CD4-positive, alpha-beta T cell treated with Interleukin-15 for 4 hours (primary cell): ENCODE results near the gene ADGRG1.

Source experiments
- DNase-seq: peaks from one replicate; pipeline ENCODE4 v3.0.0-alpha.2; 2020; ENCODE audit warnings: low spot score

Gene ADGRG1

DNA sequence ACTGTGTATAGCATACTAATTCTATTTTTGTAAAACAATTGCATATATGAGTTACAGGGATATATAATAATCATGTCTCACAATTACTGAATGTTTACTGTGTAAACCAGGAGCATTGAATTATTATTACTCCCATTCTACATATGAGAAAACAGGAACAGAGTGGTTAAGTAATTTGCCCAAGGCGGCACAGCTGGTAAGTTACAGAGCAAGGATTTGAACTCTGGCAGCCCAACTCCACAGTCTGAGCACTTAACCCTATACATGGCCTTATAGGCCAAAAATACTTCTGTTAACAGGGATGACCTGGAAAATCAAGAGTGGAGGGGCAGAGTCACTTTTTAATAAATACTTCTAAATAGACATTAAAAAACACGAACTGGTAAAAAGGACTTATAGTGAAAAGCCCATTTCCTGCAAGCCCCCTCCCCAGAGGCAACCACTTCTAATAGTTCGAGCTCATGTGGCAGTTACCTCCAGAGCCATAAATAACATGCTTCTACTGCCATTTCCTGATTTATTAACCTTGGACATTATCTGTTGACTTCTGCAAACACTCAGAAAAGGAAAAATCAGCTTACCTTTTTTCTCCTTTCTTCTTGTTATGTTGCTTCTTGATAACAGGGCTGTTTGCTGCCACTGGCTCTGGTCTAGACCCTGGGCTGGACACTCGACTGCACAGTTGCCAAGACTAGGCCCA, 22.1 kb upstream of the ADGRG1 start:
- no peak for DNase-seq

GRCh38 chr16:57606847-57607501, 21.5 kb upstream of the ADGRG1 start:
- no peak for DNase-seq

GRCh38 chr16:57607676-57608461, 20.6 kb upstream of the ADGRG1 start:
- DNase-seq = no peak

DNA sequence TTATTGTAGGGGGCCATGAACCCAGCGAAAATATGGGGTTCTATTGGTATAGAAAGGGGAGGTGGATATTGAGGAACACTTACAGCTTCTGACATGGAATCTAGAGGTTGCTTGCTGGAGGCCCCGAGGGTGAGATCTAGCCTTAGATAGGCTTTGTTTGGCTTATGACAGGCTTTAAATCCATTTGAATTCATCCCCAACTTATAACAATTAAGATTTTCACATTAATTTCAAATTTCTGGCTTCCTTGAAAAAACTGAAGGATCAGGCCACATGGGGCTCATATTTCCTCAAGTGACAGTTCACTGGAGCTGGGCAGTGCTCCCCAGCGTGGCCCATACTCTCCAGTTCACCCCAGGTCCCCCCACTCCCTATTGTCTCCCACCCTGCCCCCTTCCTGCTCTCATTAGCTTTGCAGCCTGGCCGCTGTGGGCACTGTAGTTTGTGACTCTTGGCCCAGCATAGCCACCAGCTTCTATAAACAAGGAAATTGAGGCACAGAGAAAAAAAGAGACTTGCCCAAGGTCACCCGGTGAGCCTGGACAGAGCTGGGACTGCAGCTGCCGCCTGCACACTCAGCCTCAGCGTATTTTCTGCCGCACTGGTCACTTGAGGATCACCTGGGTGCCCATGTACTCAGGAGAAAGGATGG, 19.8 kb upstream of the ADGRG1 start:
- no peak for DNase-seq

DNA sequence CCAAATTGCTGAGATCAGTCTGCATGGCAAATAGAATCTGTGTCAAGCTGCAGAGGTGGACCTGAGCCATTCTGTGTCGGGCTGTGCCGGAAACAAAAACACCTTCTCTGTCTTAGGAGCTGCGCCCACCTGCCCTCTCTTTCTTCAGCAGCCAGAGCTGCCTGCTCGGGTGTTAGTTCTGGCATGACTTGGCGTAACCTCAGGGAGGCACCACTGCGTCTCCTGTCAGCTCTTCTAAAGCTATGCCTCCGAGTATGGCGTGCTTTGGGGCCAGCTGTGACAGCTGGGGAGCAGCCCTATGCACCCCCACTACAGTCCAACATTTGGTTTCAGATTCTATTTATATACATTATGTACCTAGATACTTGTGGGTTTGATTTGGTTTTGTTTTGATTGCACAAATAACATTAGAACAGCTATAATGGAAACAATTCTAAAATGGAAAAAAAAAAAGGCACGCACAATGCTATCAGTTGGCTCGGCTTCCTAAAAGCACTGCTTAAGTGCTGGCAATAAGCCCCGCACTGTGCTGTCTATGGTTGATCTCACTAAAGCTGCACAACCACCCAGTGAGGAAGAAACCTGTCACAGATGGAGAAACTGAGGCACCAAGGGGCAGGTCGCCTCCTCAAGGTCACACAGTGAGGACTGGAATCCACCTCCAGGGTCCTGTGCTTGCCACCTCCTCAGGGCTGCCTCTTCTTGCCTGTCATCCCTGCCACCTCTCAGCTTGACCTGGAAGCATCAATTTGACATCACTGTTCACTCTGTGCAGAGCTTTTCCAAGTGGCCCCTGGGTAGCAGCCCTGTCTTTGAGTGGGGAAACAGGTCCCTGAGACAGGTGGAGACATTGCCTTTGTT, 18.7 kb upstream of the ADGRG1 start:
- peak; percentile 51 for DNase-seq

GRCh38 chr16:57610611-57611010, 17.8 kb upstream of the ADGRG1 start:
- DNase-seq = no peak

GRCh38 chr16:57611181-57611580, 17.2 kb upstream of the ADGRG1 start:
- DNase-seq = peak; percentile 16

- DNase-seq = no peak
Observed at GRCh38 chr16:57611706-57612105, 16.7 kb upstream of the ADGRG1 start.

DNA sequence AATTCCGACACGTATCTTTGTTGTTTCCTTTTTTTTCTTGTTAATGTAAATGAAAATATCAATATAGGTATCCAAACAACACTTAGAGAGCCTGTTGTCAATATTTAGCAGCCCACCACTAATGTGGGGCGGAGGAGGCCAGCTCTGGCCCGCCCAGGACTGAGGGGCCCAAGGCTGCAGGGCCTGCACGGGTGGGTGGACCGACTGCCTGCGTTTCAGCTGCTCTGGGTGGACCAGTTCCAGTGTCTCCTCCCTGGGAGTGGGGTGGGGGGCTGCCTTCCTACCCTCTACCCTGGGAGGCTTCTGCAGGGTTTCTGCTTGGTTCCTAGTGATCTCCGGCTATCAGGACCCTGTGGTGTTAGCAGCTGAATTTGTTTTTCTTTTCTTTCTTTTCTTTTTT, 15.9 kb upstream of the ADGRG1 start:
- DNase-seq = no peak

GRCh38 chr16:57613514-57613913, 14.9 kb upstream of the ADGRG1 start:
- DNase-seq = no peak

- DNase-seq = no peak
Observed at GRCh38 chr16:57614536-57614935, 13.9 kb upstream of the ADGRG1 start.

DNA sequence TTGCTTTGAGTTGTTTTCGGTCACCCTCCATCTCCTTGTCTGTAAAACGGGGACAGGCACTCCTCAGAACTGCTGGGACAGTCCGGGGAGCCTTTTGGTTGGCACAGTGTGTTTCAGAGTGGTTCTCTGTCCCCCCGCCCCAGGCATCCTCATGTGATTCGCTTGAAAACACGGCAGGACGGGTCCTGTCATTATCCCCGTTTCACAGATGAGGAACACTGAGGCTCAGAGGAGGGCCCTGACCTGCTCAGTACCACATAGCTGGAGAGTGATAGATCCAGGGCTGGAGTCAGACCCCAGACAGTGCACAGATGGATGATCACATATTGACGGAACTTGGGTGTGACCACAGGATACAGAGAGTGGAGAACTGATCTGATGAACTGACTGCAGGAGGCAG, 13.5 kb upstream of the ADGRG1 start:
- DNase-seq = no peak

DNA sequence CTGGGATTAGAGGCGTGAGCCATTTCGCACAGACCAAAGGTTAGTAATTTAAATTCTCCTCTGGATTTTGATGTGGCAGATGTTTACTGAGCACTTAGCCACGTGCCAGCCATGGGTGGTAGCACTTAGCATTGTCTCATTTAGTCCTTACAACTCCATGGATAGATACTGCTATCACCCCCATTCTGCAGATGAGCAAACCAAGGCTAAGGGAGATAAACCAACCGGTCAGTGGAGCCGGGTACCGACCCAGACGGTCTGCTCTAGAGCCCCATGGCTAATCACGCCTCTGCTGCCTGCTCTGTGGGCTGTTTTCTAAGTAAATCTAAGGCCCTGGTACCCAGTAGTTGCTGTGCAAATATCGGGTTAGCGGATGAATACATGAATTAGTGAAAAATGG, 12.6 kb upstream of the ADGRG1 start:
- no peak for DNase-seq

- no peak for DNase-seq
Observed at GRCh38 chr16:57616241-57616640, 12.2 kb upstream of the ADGRG1 start.

DNA sequence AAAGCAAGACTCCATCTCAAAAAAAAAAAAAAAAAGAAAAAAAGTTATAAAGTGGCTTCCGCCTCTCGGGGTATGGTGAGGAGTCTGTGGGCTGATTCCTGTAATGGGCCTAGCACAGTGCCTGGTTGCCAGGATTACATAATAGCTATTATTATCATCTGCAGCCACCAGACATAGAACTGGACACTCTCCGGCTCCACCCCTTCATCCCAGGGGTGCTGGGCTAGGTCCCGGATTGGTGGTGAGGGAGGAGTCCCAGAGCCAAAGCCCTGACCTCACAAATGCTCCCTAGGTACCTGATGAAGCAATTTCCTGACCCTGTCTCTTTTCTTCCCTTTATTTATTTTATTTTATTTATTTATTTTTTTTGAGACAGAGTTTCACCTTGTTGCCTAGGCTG, 11.6 kb upstream of the ADGRG1 start:
- no peak for DNase-seq

DNA sequence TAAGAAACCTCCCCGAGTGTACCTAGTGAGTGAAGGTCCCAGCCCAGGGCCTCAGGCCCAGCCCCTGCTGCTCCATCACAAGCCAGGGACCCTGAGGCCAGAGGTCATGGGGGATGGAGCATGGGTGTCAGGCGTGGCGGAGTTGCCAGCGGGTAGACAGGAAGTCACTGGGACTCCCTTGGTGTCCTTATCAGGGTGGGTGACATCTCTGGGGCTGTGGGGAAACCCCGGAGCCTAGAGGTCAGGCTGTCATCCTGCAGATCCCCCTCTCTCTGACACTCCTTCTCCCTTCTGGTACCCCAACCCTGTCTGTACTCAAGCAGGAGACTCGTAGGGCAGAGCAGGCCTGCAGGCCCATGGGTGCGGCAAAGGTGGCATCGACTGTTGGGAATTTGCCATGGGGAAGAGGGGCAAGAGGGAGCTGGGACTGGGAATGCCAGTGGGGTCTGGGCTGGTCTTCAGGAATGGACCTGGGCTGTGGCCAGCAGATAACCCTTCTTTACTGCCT, 10.8 kb upstream of the ADGRG1 start:
- no peak for DNase-seq

GRCh38 chr16:57618296-57619132, 9.9 kb upstream of the ADGRG1 start:
- no peak for DNase-seq

DNA sequence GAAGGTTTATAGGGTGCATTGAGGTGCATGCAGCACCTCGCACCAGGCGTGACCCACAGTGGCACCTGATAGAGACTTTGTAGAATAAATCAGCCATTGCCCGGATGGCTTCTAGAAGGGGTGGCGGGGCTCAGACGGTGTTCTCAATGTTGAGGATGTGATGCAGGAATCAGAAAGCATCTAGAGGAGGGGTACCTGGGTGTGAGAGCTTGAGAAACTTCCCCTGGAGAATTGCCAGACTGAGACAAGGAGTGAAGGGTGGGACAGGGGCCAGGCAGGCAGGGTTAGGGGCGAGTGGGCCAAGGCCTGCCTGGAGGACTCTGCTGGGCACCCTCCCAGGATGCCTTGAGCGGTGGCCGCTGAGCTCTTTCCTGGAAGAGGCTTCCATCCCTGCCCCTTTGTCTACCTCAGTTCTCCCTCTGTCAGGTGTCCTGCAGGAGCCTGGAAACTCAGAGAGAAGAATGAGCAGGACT, 9.3 kb upstream of the ADGRG1 start:
- DNase-seq = no peak

GRCh38 chr16:57619606-57620334, 8.7 kb upstream of the ADGRG1 start:
- DNase-seq = no peak
